Measurements from ENCODE around the gene ACR. TPM values are rescaled to one million over a fixed set of nuclear protein-coding genes. Genes with fewer than 3 reads are reported as not detected.
A peak's percentile ranks its signal among the peaks of the same experiment; 100 is the strongest.

Gene ACR
- total and polyA plus RNA-seq, 2 experiments from 2014 or later: not detected

GRCh38 chr22:50704510-50705218 lies 33.3 kb upstream of the ACR start:
- Histone ChIP-seq H4K20me1 (replicated peaks; ENCODE audit: insufficient read depth) (no peaks in the 10 kb centered on the region), H3K9me2 (ENCODE audit: insufficient read depth) (no peaks in the 10 kb centered on the region), H3K36me3 (ENCODE audit: insufficient read depth) (no peaks in the 10 kb centered on the region), H3K4me2 (peak overlapping the region; percentile 62; the same call in 1 of the 2 replicates), H3K27me3 (ENCODE audit: insufficient read depth) (no peaks in the 10 kb centered on the region), H3K79me2 (replicated peaks; ENCODE audit: insufficient read depth) (no peaks in the 10 kb centered on the region), H3K4me3 (0 out of 2 replicates have a peak overlapping the region, but pooled peaks have one; percentile 41), H3K27ac (ENCODE audit: low read depth) (no peak overlapping the region), H3K4me1 (ENCODE audit: insufficient read depth) (no peaks in the 10 kb centered on the region), H3F3A (replicated peaks; ENCODE audit: low read depth) (no peaks in the 10 kb centered on the region), H2AFZ (no peak overlapping the region)
- no peaks in the 10 kb centered on the region for H3K9me3 Mint-ChIP-seq
- ATAC-seq (no peak), DNase-seq (ENCODE audit: low spot score) (no peak)
- TF ChIP-seq ZNF462 (CRISPR knock-in tag; IDR thresholded peaks at IDR 0.05) (no peak), JUNB (IDR thresholded peaks at IDR 0.05; ENCODE audit: unreplicated experiment) (no peak), ZNF331 (CRISPR knock-in tag; IDR thresholded peaks at IDR 0.05; ENCODE audit: low read depth) (no peak), EZH2phosphoT487 (IDR thresholded peaks at IDR 0.05; ENCODE audit: unreplicated experiment) (no peak)
- H3K36me3 Mint-ChIP-seq (ENCODE audit: low read depth): no peaks in the 10 kb centered on the region; the same call in 2 of the 3 replicates
- H3K4me3 Mint-ChIP-seq: peak overlapping the region; percentile 50; the same call in 2 of the 3 replicates
- H3K27ac Mint-ChIP-seq: no peak overlapping the region
- peaks cover 11% of the 10 kb centered on the region for H3K27me3 Mint-ChIP-seq (ENCODE audit: insufficient read depth, low read depth, poor library complexity)
- peaks cover 4% of the 10 kb centered on the region; the same call in 1 of the 3 replicates for H3K4me1 Mint-ChIP-seq

- DNase-seq (ENCODE audit: low spot score) (peak; percentile 97), ATAC-seq (peak; percentile 93)
- no peaks in the 10 kb centered on the region for H3K79me2 ChIP-seq (replicated peaks; ENCODE audit: insufficient read depth)
- H3K36me3 ChIP-seq (ENCODE audit: insufficient read depth): no peaks in the 10 kb centered on the region
- no peaks in the 10 kb centered on the region for H3K4me1 Mint-ChIP-seq
- peak overlapping the region; percentile 62; the same call in 1 of the 2 replicates for H3K4me2 ChIP-seq
- H3K9me2 ChIP-seq (ENCODE audit: insufficient read depth): no peaks in the 10 kb centered on the region
- peak overlapping the region; percentile 50; the same call in 2 of the 3 replicates for H3K4me3 Mint-ChIP-seq
- H3K27ac ChIP-seq (ENCODE audit: low read depth): no peak overlapping the region
- TF ChIP-seq JUNB (IDR thresholded peaks at IDR 0.05; ENCODE audit: unreplicated experiment) (no peak), CREB1 (CRISPR knock-in tag; IDR thresholded peaks at IDR 0.05; ENCODE audit: low read depth) (peak; percentile 74), POLR2AphosphoS5 (IDR thresholded peaks at IDR 0.05; ENCODE audit: low read depth) (no peak), ETS1 (IDR thresholded peaks at IDR 0.05) (no peak)
- H3F3A ChIP-seq (replicated peaks; ENCODE audit: low read depth): no peaks in the 10 kb centered on the region
- peak overlapping the region; percentile 41; the same call in 1 of the 2 replicates for H3K4me3 ChIP-seq
- H3K36me3 Mint-ChIP-seq (ENCODE audit: low read depth): no peaks in the 10 kb centered on the region; the same call in 2 of the 3 replicates
- peaks cover 9% of the 10 kb centered on the region for H3K27me3 Mint-ChIP-seq (ENCODE audit: insufficient read depth, low read depth, poor library complexity)
- H3K27me3 ChIP-seq (ENCODE audit: insufficient read depth): no peaks in the 10 kb centered on the region
- no peak overlapping the region for H3K27ac Mint-ChIP-seq
- H3K9me3 Mint-ChIP-seq: no peaks in the 10 kb centered on the region
- no peaks in the 10 kb centered on the region for H4K20me1 ChIP-seq (replicated peaks; ENCODE audit: insufficient read depth)
- H3K4me1 ChIP-seq (ENCODE audit: insufficient read depth): no peaks in the 10 kb centered on the region
- H2AFZ ChIP-seq: no peak overlapping the region
Observed at GRCh38 chr22:50705219-50705691, 32.7 kb upstream of the ACR start.
